Trophoblast cell (in vitro differentiated cells and primary cell): ENCODE data around the gene SNX11.

Source experiments
- DNase-seq, 2 donors: peaks; one replicate each; pipeline ENCODE4 v3.0.0-alpha.2; 2016
- H2AFZ ChIP-seq: 2 replicates; pipeline ENCODE4 v1.6.1; 2013; ENCODE audit warnings: low read length, moderate library complexity, mild to moderate bottlenecking; ENCODE audit not compliant: insufficient read depth, poor library complexity
- H2AK5ac ChIP-seq: 2 replicates; pipeline ENCODE4 v1.6.1; 2013; ENCODE audit warnings: mild to moderate bottlenecking, low read length
- H2BK120ac ChIP-seq: 2 replicates; pipeline ENCODE4 v1.6.1; 2013; ENCODE audit warnings: low read length, mild to moderate bottlenecking, moderate library complexity; ENCODE audit not compliant: insufficient read depth, poor library complexity
- H2BK12ac ChIP-seq: 2 replicates; pipeline ENCODE4 v1.6.1; 2013; ENCODE audit warnings: mild to moderate bottlenecking, low read length, moderate library complexity
- H2BK5ac ChIP-seq: 2 replicates; pipeline ENCODE4 v1.6.1; 2013; ENCODE audit warnings: low read length, low read depth, moderate library complexity, mild to moderate bottlenecking; ENCODE audit not compliant: poor library complexity
- H3K14ac ChIP-seq: 2 replicates; pipeline ENCODE4 v1.6.1; 2013; ENCODE audit warnings: mild to moderate bottlenecking, low read length
- H3K18ac ChIP-seq: 2 replicates; pipeline ENCODE4 v1.6.1; 2013; ENCODE audit warnings: mild to moderate bottlenecking, low read length
- H3K23ac ChIP-seq: 2 replicates; pipeline ENCODE4 v1.6.1; 2013; ENCODE audit warnings: low read length
- H3K27ac ChIP-seq: 2 replicates; pipeline ENCODE4 v1.5.1; 2013; ENCODE audit warnings: low read depth, mild to moderate bottlenecking, inconsistent platforms, low read length, moderate library complexity
- H3K27me3 ChIP-seq: 2 replicates; pipeline ENCODE4 v1.6.1; 2013; ENCODE audit warnings: inconsistent platforms, mild to moderate bottlenecking, low read length, moderate library complexity; ENCODE audit not compliant: insufficient read depth
- H3K36me3 ChIP-seq, 2 experiments: 1 replicate in 1 of 2; 2 replicates in 1 of 2; pipeline ENCODE4 v1.6.1; 2013; ENCODE audit warnings: low read length in 2 of 2, mild to moderate bottlenecking in 2 of 2, moderate library complexity in 1 of 2; ENCODE audit not compliant: insufficient read depth in 2 of 2, control insufficient read depth in 1 of 2
- H3K4ac ChIP-seq: 2 replicates; pipeline ENCODE4 v1.6.1; 2013; ENCODE audit warnings: low read depth, mild to moderate bottlenecking, low read length, moderate library complexity
- H3K4me1 ChIP-seq, 2 experiments: 1 replicate in 1 of 2; 2 replicates in 1 of 2; pipeline ENCODE4 v1.6.1; 2013; ENCODE audit warnings: low read length in 2 of 2, mild to moderate bottlenecking in 2 of 2, moderate library complexity in 1 of 2; ENCODE audit not compliant: insufficient read depth in 2 of 2, control insufficient read depth in 1 of 2
- H3K4me2 ChIP-seq: 2 replicates; pipeline ENCODE4 v1.6.1; 2013; ENCODE audit warnings: inconsistent platforms, mild to moderate bottlenecking, low read length, moderate library complexity
- H3K4me3 ChIP-seq: 2 replicates; pipeline ENCODE4 v1.5.1; 2013; ENCODE audit warnings: mild to moderate bottlenecking, low read depth, low read length, inconsistent platforms
- H3K79me1 ChIP-seq: one replicate; pipeline ENCODE4 v1.6.1; 2013; ENCODE audit warnings: low read length
- H3K79me2 ChIP-seq: 2 replicates; pipeline ENCODE4 v1.6.1; 2013; ENCODE audit warnings: low read length, mild to moderate bottlenecking; ENCODE audit not compliant: control insufficient read depth, insufficient read depth, poor library complexity
- H3K9ac ChIP-seq: 2 replicates; pipeline ENCODE4 v1.6.1; 2013; ENCODE audit warnings: mild to moderate bottlenecking, low read length
- H3K9me3 ChIP-seq: 2 replicates; pipeline ENCODE4 v1.6.1; 2013; ENCODE audit warnings: low read depth, mild to moderate bottlenecking, control low read depth, inconsistent platforms, low read length; ENCODE audit not compliant: insufficient read depth
- H4K12ac ChIP-seq: 2 replicates; pipeline ENCODE4 v1.6.1; 2013; ENCODE audit warnings: low read depth, mild to moderate bottlenecking, low read length, moderate library complexity
- H4K8ac ChIP-seq: 2 replicates; pipeline ENCODE4 v1.6.1; 2013; ENCODE audit warnings: low read depth, mild to moderate bottlenecking, low read length, moderate library complexity
- H4K91ac ChIP-seq: one replicate; pipeline ENCODE4 v1.6.1; 2013; ENCODE audit warnings: low read depth, mild to moderate bottlenecking, low read length, moderate library complexity
- WGBS: extraction: QIAGEN DNeasy Blood & Tissue Kit; methylation state at CpG from one replicate; pipeline ENCODE4 v1.1.7; 2013; ENCODE audit warnings: missing lambda C conversion rate; ENCODE audit not compliant: insufficient read length, insufficient coverage; ENCODE audit errors: extremely low coverage; 5-methylcytosine and 5-hydroxymethylcytosine counted together

SNX11 gene

DNA sequence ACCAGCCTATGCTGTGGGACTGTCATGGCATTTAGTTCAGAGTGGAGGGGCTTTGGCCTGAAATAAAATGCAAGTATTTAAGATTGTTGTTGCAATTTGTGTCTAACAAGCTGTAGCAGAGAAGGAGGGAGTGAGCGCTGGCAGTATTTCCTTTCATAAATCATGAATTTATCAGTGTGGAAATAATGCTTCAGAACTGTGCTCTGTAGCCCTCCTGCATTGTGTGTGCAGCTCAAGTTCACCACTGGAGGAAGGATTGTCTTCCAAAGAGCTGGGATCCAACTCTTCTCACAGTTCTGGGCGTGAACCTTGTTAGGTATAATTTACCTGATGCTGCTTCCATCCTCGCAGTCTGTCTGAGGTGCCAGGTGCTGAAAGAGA is 15.1 kb downstream of the SNX11 start:
- Histone ChIP-seq H3K4me1 (peaks cover 5 to 7% of the 10 kb centered on the region in 2 experiments), H2BK5ac (no peak overlapping the region), H3K23ac (no peak overlapping the region), H3K14ac (no peak overlapping the region), H3K27ac (no peak overlapping the region), H2BK120ac (no peak overlapping the region), H2AK5ac (no peak overlapping the region), H3K9ac (no peak overlapping the region), H3K4ac (no peak overlapping the region), H3K36me3 (peaks cover 24 to 45% of the 10 kb centered on the region in 2 experiments), H3K18ac (no peak overlapping the region), H3K79me2 (no peaks in the 10 kb centered on the region), H3K79me1 (no peaks in the 10 kb centered on the region), H4K91ac (no peak overlapping the region), H2AFZ (no peak overlapping the region), H3K4me3 (no peak overlapping the region), H2BK12ac (no peak overlapping the region), H3K9me3 (no peaks in the 10 kb centered on the region), H3K4me2 (no peak overlapping the region), H4K12ac (no peak overlapping the region), H4K8ac (no peak overlapping the region), H3K27me3 (no peaks in the 10 kb centered on the region)
- WGBS: no CpG with 5 or more reads among the region's 3 CpGs
- DNase-seq: no peak

- Histone ChIP-seq H3K36me3 (peaks cover 22 to 44% of the 10 kb centered on the region in 2 experiments), H3K4me2 (no peak overlapping the region)
These were observed 15.5 kb downstream of the SNX11 start for GRCh38 chr17:48123111-48123510.

GRCh38 chr17:48123776-48124388 is 16.3 kb downstream of the SNX11 start:
- no peak overlapping the region for H2AFZ ChIP-seq
- H2BK5ac ChIP-seq: no peak overlapping the region
- no peak overlapping the region for H4K91ac ChIP-seq
- no peak overlapping the region for H3K18ac ChIP-seq
- no peaks in the 10 kb centered on the region for H3K79me2 ChIP-seq
- peaks cover 5 to 8% of the 10 kb centered on the region in 2 experiments for H3K4me1 ChIP-seq
- no peak overlapping the region for H4K12ac ChIP-seq
- H4K8ac ChIP-seq: no peak overlapping the region
- H3K4me2 ChIP-seq: no peak overlapping the region
- H3K79me1 ChIP-seq: no peaks in the 10 kb centered on the region
- no peak for DNase-seq
- H3K36me3 ChIP-seq: peaks cover 18 to 39% of the 10 kb centered on the region in 2 experiments
- no peak overlapping the region for H3K4ac ChIP-seq
- H2BK12ac ChIP-seq: no peak overlapping the region
- H3K14ac ChIP-seq: no peak overlapping the region
- no peak overlapping the region for H3K4me3 ChIP-seq
- H3K27me3 ChIP-seq: no peaks in the 10 kb centered on the region
- H3K23ac ChIP-seq: no peak overlapping the region
- WGBS: no CpG with 5 or more reads among the region's 4 CpGs
- no peaks in the 10 kb centered on the region for H3K9me3 ChIP-seq
- H3K9ac ChIP-seq: no peak overlapping the region
- no peak overlapping the region for H3K27ac ChIP-seq
- no peak overlapping the region for H2BK120ac ChIP-seq
- no peak overlapping the region for H2AK5ac ChIP-seq

More at GRCh38 chr17:48123111-48123510, 15.5 kb downstream of the SNX11 start:
- no peaks in the 10 kb centered on the region for H3K79me1 ChIP-seq
- no peak overlapping the region for H4K12ac ChIP-seq
- H2AFZ ChIP-seq: no peak overlapping the region
- no peak overlapping the region for H4K8ac ChIP-seq
- no peak overlapping the region for H3K4ac ChIP-seq
- H3K27ac ChIP-seq: no peak overlapping the region
- no peaks in the 10 kb centered on the region for H3K27me3 ChIP-seq
- no peak overlapping the region for H3K9ac ChIP-seq
- no peak overlapping the region for H4K91ac ChIP-seq
- H2BK120ac ChIP-seq: no peak overlapping the region
- H3K9me3 ChIP-seq: no peaks in the 10 kb centered on the region
- no peak overlapping the region for H3K14ac ChIP-seq
- no CpG with 5 or more reads among the region's 6 CpGs for WGBS
- H3K4me3 ChIP-seq: no peak overlapping the region
- H3K4me1 ChIP-seq: peaks cover 5 to 8% of the 10 kb centered on the region in 2 experiments
- no peak overlapping the region for H2BK5ac ChIP-seq
- H3K79me2 ChIP-seq: no peaks in the 10 kb centered on the region
- no peak overlapping the region for H3K18ac ChIP-seq
- no peak for DNase-seq
- H2BK12ac ChIP-seq: no peak overlapping the region
- H2AK5ac ChIP-seq: no peak overlapping the region
- H3K23ac ChIP-seq: no peak overlapping the region

DNA sequence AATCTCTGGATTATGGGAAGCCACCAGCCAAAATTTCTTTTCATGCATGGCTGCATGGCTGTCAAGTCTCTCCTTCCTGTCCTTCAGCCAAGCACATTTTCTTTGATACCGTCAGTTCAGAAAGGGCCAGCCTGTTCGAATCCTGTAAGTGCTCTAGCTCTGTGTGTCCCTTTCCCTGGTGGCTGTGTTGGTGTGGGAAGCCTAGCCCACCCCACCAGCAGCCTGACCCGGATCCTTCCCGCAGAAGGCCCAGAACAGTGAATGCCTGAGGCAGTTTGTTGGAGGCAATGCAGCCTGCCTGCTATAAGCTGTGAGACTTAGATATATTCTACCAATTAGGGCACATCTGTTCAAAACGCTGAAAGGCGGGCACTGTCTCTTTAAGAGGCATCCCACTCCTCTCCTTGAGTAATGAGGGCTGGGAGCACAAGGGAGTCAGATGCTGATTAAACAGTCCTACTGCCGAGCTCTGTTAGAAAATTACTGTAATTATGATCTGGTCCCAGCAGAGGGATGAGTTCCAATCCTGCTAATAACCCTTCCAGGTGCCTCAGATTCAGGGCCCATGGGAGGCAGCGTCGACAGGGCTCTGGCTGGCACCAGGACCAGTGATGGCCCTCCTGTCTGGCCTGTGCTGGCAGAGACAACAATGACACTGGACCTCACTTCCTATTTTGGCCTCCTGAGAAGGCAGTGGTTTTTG is 18.4 kb downstream of the SNX11 start:
- H3K27ac ChIP-seq: no peak overlapping the region
- H3K4me3 ChIP-seq: no peak overlapping the region
- H3K14ac ChIP-seq: no peak overlapping the region
- no peak overlapping the region for H2AK5ac ChIP-seq
- no peak overlapping the region for H2BK5ac ChIP-seq
- H3K27me3 ChIP-seq: no peaks in the 10 kb centered on the region
- peak in 1 of 2 donors; percentile 18 for DNase-seq
- H3K36me3 ChIP-seq: peaks cover 17 to 30% of the 10 kb centered on the region in 2 experiments
- no CpG with 5 or more reads among the region's 9 CpGs for WGBS
- H3K23ac ChIP-seq: peak overlapping the region; percentile 29
- H2AFZ ChIP-seq: no peak overlapping the region
- no peak overlapping the region for H4K8ac ChIP-seq
- H3K4me2 ChIP-seq: no peak overlapping the region
- no peak overlapping the region for H4K91ac ChIP-seq
- H3K18ac ChIP-seq: no peak overlapping the region
- H2BK12ac ChIP-seq: no peak overlapping the region
- no peak overlapping the region for H3K9ac ChIP-seq
- H3K79me2 ChIP-seq: no peaks in the 10 kb centered on the region
- no peaks in the 10 kb centered on the region for H3K9me3 ChIP-seq
- no peak overlapping the region for H4K12ac ChIP-seq
- H3K4ac ChIP-seq: no peak overlapping the region
- H3K79me1 ChIP-seq: no peaks in the 10 kb centered on the region
- peaks cover 5 to 8% of the 10 kb centered on the region in 2 experiments for H3K4me1 ChIP-seq
- H2BK120ac ChIP-seq: no peak overlapping the region
